Parathyroid adenoma (tissue), 2 donors: Measurements from ENCODE around the gene SMAD7.

ENCODE experiments used
- H2AFZ ChIP-seq: fragments of 300-600 bp; sonication (generic); one replicate; pipeline ENCODE4 v1.7.0; 2017; ENCODE audit warnings: antibody characterized with exemption, mild to moderate bottlenecking
- H3K27ac ChIP-seq: fragments of 300-600 bp; sonication (generic); one replicate; pipeline ENCODE4 v1.7.0; 2017
- H3K27me3 ChIP-seq: fragments of 300-600 bp; sonication (generic); one replicate; pipeline ENCODE4 v1.7.0; 2017; ENCODE audit warnings: low read length; ENCODE audit not compliant: control insufficient read depth, insufficient read depth
- H3K36me3 ChIP-seq: fragments of 300-600 bp; sonication (generic); one replicate; pipeline ENCODE4 v1.7.0; 2017; ENCODE audit warnings: low read length; ENCODE audit not compliant: control insufficient read depth, insufficient read depth
- H3K4me1 ChIP-seq: fragments of 300-600 bp; sonication (generic); one replicate; pipeline ENCODE4 v1.7.0; 2017; ENCODE audit warnings: control low read depth
- H3K4me2 ChIP-seq: fragments of 300-600 bp; sonication (generic); one replicate; pipeline ENCODE4 v1.7.0; 2017; ENCODE audit warnings: low read length
- H3K4me3 ChIP-seq: fragments of 300-600 bp; sonication (generic); one replicate; pipeline ENCODE4 v1.7.0; 2017; ENCODE audit warnings: low read depth, low read length
- H3K79me2 ChIP-seq: fragments of 300-600 bp; sonication (generic); one replicate; pipeline ENCODE4 v1.7.0; 2017; ENCODE audit warnings: control low read depth
- H3K9ac ChIP-seq: fragments of 300-600 bp; sonication (generic); one replicate; pipeline ENCODE4 v1.7.0; 2017; ENCODE audit warnings: mild to moderate bottlenecking
- H3K9me3 ChIP-seq: fragments of 300-600 bp; sonication (generic); one replicate; pipeline ENCODE4 v1.7.0; 2017; ENCODE audit warnings: low read length; ENCODE audit not compliant: control insufficient read depth
- CTCF ChIP-seq: fragments of 300-600 bp; sonication (generic); IDR thresholded peaks from one replicate; pipeline ENCODE4 v1.7.0; 2017; ENCODE audit warnings: antibody characterized with exemption, mild to moderate bottlenecking
- donor health status: primary hyperparathyroidism.

The SMAD7 gene

DNA sequence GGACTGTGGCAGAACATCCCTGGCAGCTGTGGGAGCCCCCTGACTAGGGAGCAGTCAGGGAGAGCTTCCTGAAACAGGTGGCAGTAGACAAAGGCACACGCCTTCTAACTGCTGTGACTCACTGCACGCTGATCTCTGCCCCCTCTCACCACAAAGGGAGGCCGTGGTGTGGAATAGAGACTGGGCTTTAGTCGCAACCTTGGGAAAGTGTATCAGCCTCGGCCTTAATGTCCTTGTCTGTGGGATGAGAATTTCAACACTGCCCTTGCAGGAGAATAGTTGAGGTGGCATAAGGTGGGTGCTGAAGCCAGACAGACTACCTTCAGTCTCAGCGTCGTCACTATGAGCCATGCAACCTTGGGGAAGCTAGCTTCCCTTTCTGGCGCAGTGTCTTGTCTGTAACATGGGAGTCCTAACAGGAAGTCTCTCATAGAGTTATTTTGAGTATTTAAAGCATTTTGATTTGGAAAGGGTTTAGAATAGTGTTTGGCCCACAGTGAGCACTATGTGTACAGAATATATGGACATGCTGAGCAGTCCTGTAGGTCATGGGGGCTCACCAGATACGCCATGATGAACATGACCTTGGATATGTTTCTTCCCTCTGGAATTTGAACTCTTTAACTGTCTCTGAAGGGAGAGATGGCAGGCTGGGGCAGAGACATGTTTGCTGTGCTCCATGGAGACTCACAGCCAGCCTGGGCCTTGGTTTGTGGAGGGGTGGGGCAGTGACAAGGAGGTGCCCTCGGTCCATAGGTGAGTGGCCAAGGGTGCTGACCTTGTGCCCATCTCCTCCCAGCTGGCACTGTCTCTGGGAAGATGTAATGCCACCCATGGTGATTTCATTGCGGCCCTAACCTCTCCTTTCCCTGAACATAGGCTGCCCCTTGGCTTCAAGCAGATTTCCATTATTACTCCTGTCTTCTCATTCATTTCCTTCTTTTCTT is 29.5 kb upstream of the SMAD7 start:
- no peaks in the 10 kb centered on the region for H3K27me3 ChIP-seq
- no peak overlapping the region for H3K27ac ChIP-seq
- TF ChIP-seq CTCF: no peak
- peaks cover 23% of the 10 kb centered on the region for H3K4me1 ChIP-seq
- H3K79me2 ChIP-seq: no peaks in the 10 kb centered on the region
- H2AFZ ChIP-seq: peak overlapping the region; percentile 45
- no peaks in the 10 kb centered on the region for H3K9me3 ChIP-seq
- H3K4me2 ChIP-seq: no peak overlapping the region
- no peaks in the 10 kb centered on the region for H3K36me3 ChIP-seq
- no peak overlapping the region for H3K4me3 ChIP-seq
- no peak overlapping the region for H3K9ac ChIP-seq

DNA sequence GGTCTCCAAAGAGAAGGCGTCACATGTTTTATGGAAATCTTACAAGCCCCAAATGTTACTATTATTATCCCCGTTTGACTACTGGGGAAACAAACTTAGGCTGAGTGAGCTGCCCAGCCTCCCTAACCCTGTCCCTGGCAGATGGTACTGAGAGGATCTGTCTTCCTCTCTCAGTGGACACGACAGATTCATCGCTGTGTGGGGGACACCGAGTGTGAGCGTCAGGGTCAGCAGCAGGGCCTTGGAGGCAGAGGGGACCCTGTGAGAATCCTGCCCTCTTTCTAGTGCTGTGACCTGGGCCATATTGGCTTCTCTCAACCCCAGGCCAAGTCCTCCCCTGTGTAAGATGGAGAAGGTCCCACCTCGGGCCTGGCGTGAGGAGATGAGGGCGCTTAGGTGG is 27.1 kb upstream of the SMAD7 start:
- Histone ChIP-seq H3K36me3 (no peaks in the 10 kb centered on the region), H3K4me1 (peaks cover 27% of the 10 kb centered on the region), H3K79me2 (no peaks in the 10 kb centered on the region), H3K27me3 (no peaks in the 10 kb centered on the region), H3K9me3 (no peaks in the 10 kb centered on the region), H3K9ac (no peak overlapping the region), H2AFZ (no peak overlapping the region), H3K27ac (no peak overlapping the region), H3K4me3 (no peak overlapping the region), H3K4me2 (no peak overlapping the region)
- TF ChIP-seq CTCF: no peak

DNA sequence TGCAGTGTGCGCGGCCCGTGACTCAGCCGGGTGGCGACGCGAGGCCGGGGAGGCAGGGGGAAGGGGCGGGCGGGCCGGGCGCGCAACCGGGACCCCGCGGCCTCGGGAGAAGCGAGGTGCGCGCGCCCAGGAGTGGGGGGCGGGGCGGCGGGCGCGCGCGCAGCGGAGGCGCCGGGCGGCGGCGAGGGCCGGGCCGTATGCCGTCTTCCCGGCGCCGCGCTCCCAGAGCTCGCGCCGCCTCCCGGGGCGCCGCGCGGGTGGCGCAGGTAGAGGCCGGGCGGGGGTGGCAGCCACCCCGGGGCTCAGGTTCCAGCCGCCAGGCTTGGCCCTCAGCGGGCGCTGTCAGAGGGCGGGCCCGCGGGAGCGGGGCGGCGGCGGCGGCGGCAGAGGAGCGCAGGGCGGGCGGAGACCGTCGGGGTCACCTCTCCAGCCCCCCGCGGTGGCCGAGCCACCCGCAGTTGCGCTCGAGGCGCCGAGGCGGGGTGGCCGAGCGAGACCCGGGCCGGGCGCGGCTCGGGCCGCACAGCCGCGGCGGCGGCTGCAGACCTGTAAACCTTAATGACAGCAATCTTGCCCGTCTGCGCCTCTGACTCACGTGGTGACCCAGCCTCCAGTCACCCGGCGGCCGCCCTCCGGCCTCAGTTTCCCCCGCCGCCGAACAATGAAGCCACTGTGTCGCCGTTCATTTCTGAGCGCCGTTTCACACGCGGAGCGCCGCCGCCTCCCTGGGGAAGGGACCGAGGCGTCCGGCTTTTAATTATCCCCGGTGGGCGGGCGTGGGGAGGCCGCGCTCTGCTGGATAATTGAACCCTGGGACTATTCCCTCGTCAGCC is 25.3 kb upstream of the SMAD7 start:
- H3K4me1 ChIP-seq: peaks cover 18% of the 10 kb centered on the region
- H3K79me2 ChIP-seq: no peaks in the 10 kb centered on the region
- peak overlapping the region; percentile 68 for H3K4me3 ChIP-seq
- H3K27me3 ChIP-seq: no peaks in the 10 kb centered on the region
- no peaks in the 10 kb centered on the region for H3K9me3 ChIP-seq
- H3K36me3 ChIP-seq: no peaks in the 10 kb centered on the region
- no peak for TF ChIP-seq CTCF
- peak overlapping the region; percentile 91 for H3K4me2 ChIP-seq
- peak overlapping the region; percentile 95 for H2AFZ ChIP-seq
- peak overlapping the region; percentile 98 for H3K27ac ChIP-seq
- peak overlapping the region; percentile 68 for H3K9ac ChIP-seq

DNA sequence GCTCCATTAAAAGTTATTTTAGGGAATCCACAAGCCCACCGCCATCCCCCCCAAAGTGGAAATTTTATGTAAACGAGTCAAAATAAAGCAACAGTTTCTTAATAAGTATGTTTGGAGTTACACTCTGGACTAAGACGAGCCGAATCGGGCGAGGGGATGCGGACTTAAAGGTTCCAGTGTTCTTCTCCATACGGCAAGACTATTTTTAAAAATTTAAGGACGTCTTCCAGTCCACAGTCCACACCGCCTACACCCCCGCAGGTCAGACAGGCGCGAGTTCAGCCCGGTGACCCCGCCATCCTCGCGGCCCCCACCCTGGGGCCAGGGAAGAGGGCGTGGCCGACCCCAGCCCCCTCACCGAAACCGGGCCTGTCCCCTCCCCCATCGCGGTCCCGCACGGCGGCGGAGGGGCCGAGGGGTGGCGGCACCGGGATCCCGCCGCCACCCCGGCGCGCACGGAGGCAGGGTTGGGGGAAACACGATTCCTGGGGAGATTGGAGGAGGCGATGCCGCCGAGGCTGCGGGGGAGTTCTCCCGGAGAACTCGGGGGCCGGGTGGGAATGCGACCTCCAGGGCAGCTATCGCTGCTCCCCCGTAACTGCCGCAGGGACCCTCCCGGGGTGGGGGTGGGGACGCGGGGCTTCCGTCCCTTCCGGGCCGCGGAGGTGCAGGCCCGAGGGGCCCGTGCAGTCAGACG is 24.5 kb upstream of the SMAD7 start:
- Histone ChIP-seq H3K36me3 (no peaks in the 10 kb centered on the region), H3K9me3 (no peaks in the 10 kb centered on the region), H3K27ac (peak overlapping the region; percentile 98), H3K4me2 (peak overlapping the region; percentile 88), H3K4me3 (peak overlapping the region; percentile 68), H3K27me3 (no peaks in the 10 kb centered on the region), H3K9ac (peak overlapping the region; percentile 68), H3K4me1 (peaks cover 18% of the 10 kb centered on the region), H3K79me2 (no peaks in the 10 kb centered on the region), H2AFZ (peak overlapping the region; percentile 86)
- no peak for TF ChIP-seq CTCF
